Measurements from ENCODE around the gene LSAMP. TPM values are rescaled to one million over a fixed set of nuclear protein-coding genes. Genes with fewer than 3 reads are reported as not detected.

LSAMP gene
- total and polyA plus RNA-seq, 2 of the 8 experiments (the other 6 are each of a cell fraction or from before 2014, with no cell fraction given) = 1.8 to 5.7 TPM

DNA sequence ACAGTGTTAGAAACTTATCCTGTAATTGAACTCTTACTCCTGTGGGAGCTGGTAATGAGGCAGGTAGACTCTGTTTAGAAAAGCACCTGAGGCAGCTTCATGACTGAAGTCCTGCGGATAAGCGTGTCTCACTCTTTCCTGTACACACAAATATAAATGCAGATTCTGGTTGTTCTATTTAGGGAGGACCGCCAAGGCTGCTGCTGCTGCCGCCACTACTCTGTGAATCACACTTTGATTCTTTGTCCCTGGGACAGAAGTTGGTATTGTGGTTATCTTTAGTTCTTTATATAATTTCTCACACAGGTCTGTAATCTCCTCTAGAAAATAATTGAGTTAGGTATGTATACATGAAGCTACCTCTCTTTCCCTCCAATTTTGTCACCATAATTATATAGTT, 3.6 kb downstream of the LSAMP start:
- Histone ChIP-seq H3K9ac (replicated peaks in 1 of 4; ENCODE audit: extremely low read depth in 1 of 4, low read depth in 3 of 4, low read length in 3 of 4) (no peak overlapping the region), H3K18ac (ENCODE audit: extremely low read depth, low read length) (no peak overlapping the region), H3K56ac (replicated peaks; ENCODE audit: insufficient read length, low read depth, low read length) (no peak overlapping the region), H3K27ac (ENCODE audit: low read depth, low read length) (no peak overlapping the region), H4K5ac (ENCODE audit: insufficient read length, low read depth, low read length) (no peak overlapping the region), H2BK12ac (ENCODE audit: low read depth, low read length) (no peak overlapping the region), H4K20me1 (replicated peaks in 1 of 2; ENCODE audit: control insufficient read depth in 1 of 2, insufficient read depth in 2 of 2, low read length in 2 of 2) (no peaks in the 10 kb centered on the region), H3K79me1 (ENCODE audit: low read depth, low read length) (no peaks in the 10 kb centered on the region), H2AK5ac (ENCODE audit: low read depth, low read length) (no peak overlapping the region), H3K4me1 (replicated peaks in 1 of 4; ENCODE audit: control insufficient read depth in 3 of 4, insufficient read depth in 4 of 4, low read length in 3 of 4) (peaks cover 6 to 13% (median 9%) of the 10 kb centered on the region in 4 experiments; a peak in 5 of 7 replicates), H4K8ac (ENCODE audit: extremely low read depth, insufficient read depth, low read length) (no peak overlapping the region), H3K9me3 (ENCODE audit: insufficient read depth in 2 of 2, low read depth in 1 of 2, low read length in 1 of 2) (no peaks in the 10 kb centered on the region), H4K91ac (replicated peaks; ENCODE audit: insufficient read length, low read length) (no peak overlapping the region), H2BK20ac (ENCODE audit: low read length) (no peak overlapping the region), H3K23ac (ENCODE audit: insufficient read length) (no peak overlapping the region), H3K36me3 (ENCODE audit: control insufficient read depth in 2 of 4, insufficient read depth in 4 of 4, low read length in 3 of 4) (no peaks in the 10 kb centered on the region), H3K4me3 (ENCODE audit: extremely low read depth in 1 of 4, insufficient read depth in 2 of 4, low read depth in 3 of 4, low read length in 4 of 4) (no peak overlapping the region), H2AFZ (ENCODE audit: low read length) (no peak overlapping the region), H3K79me2 (ENCODE audit: control insufficient read depth in 1 of 2, insufficient read depth in 2 of 2, low read length in 2 of 2) (no peaks in the 10 kb centered on the region), H3K27me3 (replicated peaks in 1 of 4; ENCODE audit: control insufficient read depth in 3 of 4, extremely low read depth in 1 of 4, insufficient read depth in 3 of 4, low read length in 3 of 4) (peaks cover 0 to 17% (median 3%) of the 10 kb centered on the region in 4 experiments; a peak in 3 of 7 replicates), H3K4ac (replicated peaks; ENCODE audit: insufficient read length, low read depth, low read length) (no peak overlapping the region), H3K4me2 (ENCODE audit: insufficient read depth in 1 of 2, low read depth in 2 of 2, low read length in 2 of 2) (no peak overlapping the region), H3K23me2 (ENCODE audit: low read depth, low read length) (peaks cover 9% of the 10 kb centered on the region), H2BK120ac (replicated peaks; ENCODE audit: low read depth, low read length) (no peak overlapping the region), H2BK15ac (ENCODE audit: low read length) (no peak overlapping the region), H3K14ac (ENCODE audit: insufficient read length) (no peak overlapping the region), H2BK5ac (ENCODE audit: low read depth, low read length) (no peak overlapping the region)
- ChIA-PET POLR2A (ENCODE audit: partially characterized antibody) (no interaction called here), CTCF (ENCODE audit: partially characterized antibody) (interaction anchor here (1.0 to 2.5 kb wide), 2 partner anchors 9 to 752 kb away, joined by 4 to 8 read pairs; no protein-coding TSS in a partner anchor)
- DNase-seq (ENCODE audit: low read depth in 1 of 2, low spot score in 2 of 2) = no peak
- FAIRE-seq = no peak
- 94% methylated on average over 4 of the region's 4 CpGs; no CpG with 5 or more reads in 1 of the 2 experiments for WGBS, 2 experiments (ENCODE audit: extremely low coverage in 1 of 2, insufficient coverage in 1 of 2, insufficient read length in 1 of 2, insufficient replicate concordance in 2 of 2, low coverage in 1 of 2, low lambda C conversion rate in 2 of 2, missing lambda C conversion rate in 1 of 2)
- TF ChIP-seq, protein P1, sequence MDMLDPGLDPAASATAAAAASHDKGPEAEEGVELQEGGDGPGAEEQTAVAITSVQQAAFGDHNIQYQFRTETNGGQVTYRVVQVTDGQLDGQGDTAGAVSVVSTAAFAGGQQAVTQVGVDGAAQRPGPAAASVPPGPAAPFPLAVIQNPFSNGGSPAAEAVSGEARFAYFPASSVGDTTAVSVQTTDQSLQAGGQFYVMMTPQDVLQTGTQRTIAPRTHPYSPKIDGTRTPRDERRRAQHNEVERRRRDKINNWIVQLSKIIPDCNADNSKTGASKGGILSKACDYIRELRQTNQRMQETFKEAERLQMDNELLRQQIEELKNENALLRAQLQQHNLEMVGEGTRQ (IDR thresholded peaks at IDR 0.05; ENCODE audit: low read length) = no peak
- TF ChIP-seq EZH2 (IDR thresholded peaks at IDR 0.05; ENCODE audit: low read depth, low read length, severe bottlenecking) = no peak
- no peak for TF ChIP-seq TCF12 (IDR thresholded peaks at IDR 0.05; ENCODE audit: low read depth, low read length)
- no peak for TF ChIP-seq SUZ12 (IDR thresholded peaks at IDR 0.05; ENCODE audit: low read length)
- TF ChIP-seq, protein P2, sequence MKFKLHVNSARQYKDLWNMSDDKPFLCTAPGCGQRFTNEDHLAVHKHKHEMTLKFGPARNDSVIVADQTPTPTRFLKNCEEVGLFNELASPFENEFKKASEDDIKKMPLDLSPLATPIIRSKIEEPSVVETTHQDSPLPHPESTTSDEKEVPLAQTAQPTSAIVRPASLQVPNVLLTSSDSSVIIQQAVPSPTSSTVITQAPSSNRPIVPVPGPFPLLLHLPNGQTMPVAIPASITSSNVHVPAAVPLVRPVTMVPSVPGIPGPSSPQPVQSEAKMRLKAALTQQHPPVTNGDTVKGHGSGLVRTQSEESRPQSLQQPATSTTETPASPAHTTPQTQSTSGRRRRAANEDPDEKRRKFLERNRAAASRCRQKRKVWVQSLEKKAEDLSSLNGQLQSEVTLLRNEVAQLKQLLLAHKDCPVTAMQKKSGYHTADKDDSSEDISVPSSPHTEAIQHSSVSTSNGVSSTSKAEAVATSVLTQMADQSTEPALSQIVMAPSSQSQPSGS (IDR thresholded peaks at IDR 0.05; ENCODE audit: low read length) = no peak
- TF ChIP-seq SIX5 (IDR thresholded peaks at IDR 0.05; ENCODE audit: low read depth, low read length) = no peak
- TF ChIP-seq TBP (IDR thresholded peaks at IDR 0.05; ENCODE audit: low read depth, low read length) = no peak
- no peak for TF ChIP-seq CTBP2 (IDR thresholded peaks at IDR 0.05; ENCODE audit: borderline replicate concordance, insufficient read depth, insufficient read length, low read length)
- TF ChIP-seq CHD1 (IDR thresholded peaks at IDR 0.05; ENCODE audit: low read depth, low read length) = no peak
- no peak for TF ChIP-seq FOSL1 (IDR thresholded peaks at IDR 0.05; ENCODE audit: insufficient read depth, low read depth, low read length)
- no peak for TF ChIP-seq KDM1A (IDR thresholded peaks at IDR 0.05; ENCODE audit: borderline replicate concordance, low read length)

All from H1 (cell line).